ENCODE measurements around the gene SLC35F4.

Gene SLC35F4

GRCh38 chr14:57659052-57659451 is 206.8 kb downstream of the SLC35F4 start:
- Histone ChIP-seq H4K20me1 (ENCODE audit: insufficient read depth, low read length) (no peaks in the 10 kb centered on the region), H3K27ac (ENCODE audit: low read length) (no peak overlapping the region), H3F3A (ENCODE audit: insufficient read depth, low read length) (no peaks in the 10 kb centered on the region), H3K36me3 (replicated peaks; ENCODE audit: insufficient read depth, low read length) (no peaks in the 10 kb centered on the region), H3K79me2 (ENCODE audit: low read length) (no peaks in the 10 kb centered on the region), H3K9me2 (replicated peaks; ENCODE audit: insufficient read depth, low read length) (no peaks in the 10 kb centered on the region), H3K9ac (ENCODE audit: low read length) (no peak overlapping the region), H2AFZ (ENCODE audit: low read length) (no peak overlapping the region), H3K4me1 (ENCODE audit: low read length) (no peaks in the 10 kb centered on the region), H3K4me2 (ENCODE audit: low read depth, low read length) (no peak overlapping the region), H3K4me3 (ENCODE audit: low read length) (no peak overlapping the region), H3K9me3 (replicated peaks; ENCODE audit: insufficient read depth, low read length) (no peaks in the 10 kb centered on the region), H3K27me3 (replicated peaks; ENCODE audit: insufficient read depth, low read length) (no peaks in the 10 kb centered on the region)
- no peak for TF ChIP-seq EZH2phosphoT487 (IDR thresholded peaks at IDR 0.05; ENCODE audit: low read length)
- no peak for TF ChIP-seq CTCF (IDR thresholded peaks at IDR 0.05; ENCODE audit: low read length)
- no peak for TF ChIP-seq EZH2 (optimal IDR thresholded peaks at IDR 0.05; ENCODE audit: low read depth, low read length)
- no peak for DNase-seq

GRCh38 chr14:57657487-57657886 is 208.4 kb downstream of the SLC35F4 start:
- no peaks in the 10 kb centered on the region for H4K20me1 ChIP-seq (ENCODE audit: insufficient read depth, low read length)
- H3K9me3 ChIP-seq (replicated peaks; ENCODE audit: insufficient read depth, low read length), result no peaks in the 10 kb centered on the region
- no peak overlapping the region for H2AFZ ChIP-seq (ENCODE audit: low read length)
- H3K27ac ChIP-seq (ENCODE audit: low read length), result no peak overlapping the region
- no peak for TF ChIP-seq EZH2phosphoT487 (IDR thresholded peaks at IDR 0.05; ENCODE audit: low read length)
- TF ChIP-seq EZH2 (optimal IDR thresholded peaks at IDR 0.05; ENCODE audit: low read depth, low read length), result no peak
- TF ChIP-seq CTCF (IDR thresholded peaks at IDR 0.05; ENCODE audit: low read length), result no peak
- no peaks in the 10 kb centered on the region for H3K9me2 ChIP-seq (replicated peaks; ENCODE audit: insufficient read depth, low read length)
- no peak overlapping the region for H3K9ac ChIP-seq (ENCODE audit: low read length)
- H3K4me2 ChIP-seq (ENCODE audit: low read depth, low read length), result no peak overlapping the region
- DNase-seq, result no peak
- H3K27me3 ChIP-seq (replicated peaks; ENCODE audit: insufficient read depth, low read length), result no peaks in the 10 kb centered on the region
- no peaks in the 10 kb centered on the region for H3F3A ChIP-seq (ENCODE audit: insufficient read depth, low read length)
- H3K36me3 ChIP-seq (replicated peaks; ENCODE audit: insufficient read depth, low read length), result no peaks in the 10 kb centered on the region
- no peak overlapping the region for H3K4me3 ChIP-seq (ENCODE audit: low read length)
- no peaks in the 10 kb centered on the region for H3K4me1 ChIP-seq (ENCODE audit: low read length)
- H3K79me2 ChIP-seq (ENCODE audit: low read length), result no peaks in the 10 kb centered on the region

- no peak overlapping the region for H2AFZ ChIP-seq (ENCODE audit: low read length)
- no peaks in the 10 kb centered on the region for H3K4me1 ChIP-seq (ENCODE audit: low read length)
- H3K9me3 ChIP-seq (replicated peaks; ENCODE audit: insufficient read depth, low read length), result no peaks in the 10 kb centered on the region
- H4K20me1 ChIP-seq (ENCODE audit: insufficient read depth, low read length), result no peaks in the 10 kb centered on the region
- H3K9ac ChIP-seq (ENCODE audit: low read length), result no peak overlapping the region
- no peak overlapping the region for H3K27ac ChIP-seq (ENCODE audit: low read length)
- H3K4me3 ChIP-seq (ENCODE audit: low read length), result no peak overlapping the region
- no peaks in the 10 kb centered on the region for H3F3A ChIP-seq (ENCODE audit: insufficient read depth, low read length)
- no peaks in the 10 kb centered on the region for H3K79me2 ChIP-seq (ENCODE audit: low read length)
- H3K27me3 ChIP-seq (replicated peaks; ENCODE audit: insufficient read depth, low read length), result no peaks in the 10 kb centered on the region
- H3K9me2 ChIP-seq (replicated peaks; ENCODE audit: insufficient read depth, low read length), result no peaks in the 10 kb centered on the region
- DNase-seq, result no peak
- TF ChIP-seq CTCF (IDR thresholded peaks at IDR 0.05; ENCODE audit: low read length), result no peak
- no peak for TF ChIP-seq EZH2phosphoT487 (IDR thresholded peaks at IDR 0.05; ENCODE audit: low read length)
- TF ChIP-seq EZH2 (optimal IDR thresholded peaks at IDR 0.05; ENCODE audit: low read depth, low read length), result no peak
- H3K4me2 ChIP-seq (ENCODE audit: low read depth, low read length), result no peak overlapping the region
- H3K36me3 ChIP-seq (replicated peaks; ENCODE audit: insufficient read depth, low read length), result no peaks in the 10 kb centered on the region
Measured at GRCh38 chr14:57656853-57657252, 209.0 kb downstream of the SLC35F4 start.

All from MM.1S (cell line).